Neural cell (in vitro differentiated cells): ENCODE measurements around the gene DCPS.
"Not testable (repeated sequence)": the region's sequence is repeated elsewhere in the genome, so short reads cannot be mapped to it uniquely, and the experiment has no call there.

ENCODE experiments used
- TAF1 ChIP-seq: IDR thresholded peaks from 2 replicates; pipeline ENCODE4 v1.6.1; 2012; ENCODE audit warnings: low read depth
- TF ChIP-seq, protein P1 (sequence below): IDR thresholded peaks from 2 replicates; pipeline ENCODE4 v1.6.1; 2012; ENCODE audit warnings: borderline replicate concordance
- TF ChIP-seq, protein P2 (sequence below): fragments of 450-650 bp; IDR thresholded peaks from 2 replicates; pipeline ENCODE4 v1.5.1; 2014; ENCODE audit warnings: antibody characterized with exemption, mild to moderate bottlenecking, moderate library complexity; ENCODE audit not compliant: poor library complexity, severe bottlenecking

DNA sequence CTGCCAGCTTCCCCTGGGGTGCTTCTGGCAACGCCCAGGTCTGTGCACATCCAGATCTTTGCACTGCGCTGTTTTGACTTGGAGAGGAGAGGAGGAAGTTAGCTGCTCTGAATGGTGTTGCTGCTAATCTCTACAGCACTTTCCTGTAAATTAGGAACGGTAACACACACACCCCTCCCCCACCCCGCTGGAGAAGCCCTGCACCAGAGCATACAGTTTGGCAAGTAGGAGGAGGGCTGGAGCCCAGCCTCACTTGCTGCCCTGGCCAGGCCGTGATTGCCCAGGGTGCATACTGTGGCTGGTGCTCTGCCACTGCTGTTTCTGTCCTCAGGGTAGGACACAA, 82.8 kb downstream of the DCPS start:
- TF ChIP-seq, protein P1, sequence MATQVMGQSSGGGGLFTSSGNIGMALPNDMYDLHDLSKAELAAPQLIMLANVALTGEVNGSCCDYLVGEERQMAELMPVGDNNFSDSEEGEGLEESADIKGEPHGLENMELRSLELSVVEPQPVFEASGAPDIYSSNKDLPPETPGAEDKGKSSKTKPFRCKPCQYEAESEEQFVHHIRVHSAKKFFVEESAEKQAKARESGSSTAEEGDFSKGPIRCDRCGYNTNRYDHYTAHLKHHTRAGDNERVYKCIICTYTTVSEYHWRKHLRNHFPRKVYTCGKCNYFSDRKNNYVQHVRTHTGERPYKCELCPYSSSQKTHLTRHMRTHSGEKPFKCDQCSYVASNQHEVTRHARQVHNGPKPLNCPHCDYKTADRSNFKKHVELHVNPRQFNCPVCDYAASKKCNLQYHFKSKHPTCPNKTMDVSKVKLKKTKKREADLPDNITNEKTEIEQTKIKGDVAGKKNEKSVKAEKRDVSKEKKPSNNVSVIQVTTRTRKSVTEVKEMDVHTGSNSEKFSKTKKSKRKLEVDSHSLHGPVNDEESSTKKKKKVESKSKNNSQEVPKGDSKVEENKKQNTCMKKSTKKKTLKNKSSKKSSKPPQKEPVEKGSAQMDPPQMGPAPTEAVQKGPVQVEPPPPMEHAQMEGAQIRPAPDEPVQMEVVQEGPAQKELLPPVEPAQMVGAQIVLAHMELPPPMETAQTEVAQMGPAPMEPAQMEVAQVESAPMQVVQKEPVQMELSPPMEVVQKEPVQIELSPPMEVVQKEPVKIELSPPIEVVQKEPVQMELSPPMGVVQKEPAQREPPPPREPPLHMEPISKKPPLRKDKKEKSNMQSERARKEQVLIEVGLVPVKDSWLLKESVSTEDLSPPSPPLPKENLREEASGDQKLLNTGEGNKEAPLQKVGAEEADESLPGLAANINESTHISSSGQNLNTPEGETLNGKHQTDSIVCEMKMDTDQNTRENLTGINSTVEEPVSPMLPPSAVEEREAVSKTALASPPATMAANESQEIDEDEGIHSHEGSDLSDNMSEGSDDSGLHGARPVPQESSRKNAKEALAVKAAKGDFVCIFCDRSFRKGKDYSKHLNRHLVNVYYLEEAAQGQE, result not testable (repeated sequence)
- TF ChIP-seq TAF1, result not testable (repeated sequence)
- TF ChIP-seq, protein P2, sequence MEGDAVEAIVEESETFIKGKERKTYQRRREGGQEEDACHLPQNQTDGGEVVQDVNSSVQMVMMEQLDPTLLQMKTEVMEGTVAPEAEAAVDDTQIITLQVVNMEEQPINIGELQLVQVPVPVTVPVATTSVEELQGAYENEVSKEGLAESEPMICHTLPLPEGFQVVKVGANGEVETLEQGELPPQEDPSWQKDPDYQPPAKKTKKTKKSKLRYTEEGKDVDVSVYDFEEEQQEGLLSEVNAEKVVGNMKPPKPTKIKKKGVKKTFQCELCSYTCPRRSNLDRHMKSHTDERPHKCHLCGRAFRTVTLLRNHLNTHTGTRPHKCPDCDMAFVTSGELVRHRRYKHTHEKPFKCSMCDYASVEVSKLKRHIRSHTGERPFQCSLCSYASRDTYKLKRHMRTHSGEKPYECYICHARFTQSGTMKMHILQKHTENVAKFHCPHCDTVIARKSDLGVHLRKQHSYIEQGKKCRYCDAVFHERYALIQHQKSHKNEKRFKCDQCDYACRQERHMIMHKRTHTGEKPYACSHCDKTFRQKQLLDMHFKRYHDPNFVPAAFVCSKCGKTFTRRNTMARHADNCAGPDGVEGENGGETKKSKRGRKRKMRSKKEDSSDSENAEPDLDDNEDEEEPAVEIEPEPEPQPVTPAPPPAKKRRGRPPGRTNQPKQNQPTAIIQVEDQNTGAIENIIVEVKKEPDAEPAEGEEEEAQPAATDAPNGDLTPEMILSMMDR, result not testable (repeated sequence)
